IMR-90 (cell line): ENCODE results near the gene PRELP. TPM values are rescaled to one million over a fixed set of nuclear protein-coding genes. Genes with fewer than 3 reads are reported as not detected.

Source experiments
- ATAC-seq: fragments of 200-7000 bp; cut with Tn5 transposase; 2 replicates; pipeline ENCODE4 v1.9.1; 2020; ENCODE audit warnings: low read depth, mild to moderate bottlenecking, moderate library complexity
- BruUV-seq: library from RNA; stranded (reverse); fragments of 400-500 nt; replicated peaks from 2 replicates; lab custom pipeline; 2021; lab: Mats Ljungman, UMichigan
- CTCF ChIA-PET: fragments of 300-600 bp; formaldehyde crosslinking; extraction: SDS; loops from one replicate; lab custom pipeline; 2021; ENCODE audit warnings: antibody characterized with exemption; lab: Yijun Ruan, JAX
- POLR2A ChIA-PET: fragments of 300-600 bp; sonication (Branson Sonifier 250); formaldehyde crosslinking; loops from one replicate; lab custom pipeline; 2022; ENCODE audit warnings: antibody characterized with exemption; ENCODE audit not compliant: unreplicated experiment; lab: Charles Lee
- DNase-seq: peaks from one replicate; pipeline ENCODE4 v3.0.0; 2013
- H2AFZ ChIP-seq: replicated peaks from 2 replicates; pipeline ENCODE3; 2013; ENCODE audit warnings: low read length, mild to moderate bottlenecking; ENCODE audit not compliant: poor library complexity
- H2AK5ac ChIP-seq: 2 replicates; pipeline ENCODE4 v1.6.1; 2013; ENCODE audit warnings: low read depth, low read length, inconsistent platforms
- H2AK9ac ChIP-seq: replicated peaks from 2 replicates; pipeline ENCODE3; 2013; ENCODE audit warnings: mild to moderate bottlenecking, low read depth, low read length, moderate library complexity; ENCODE audit not compliant: poor library complexity
- H2BK120ac ChIP-seq: 2 replicates; pipeline ENCODE4 v1.6.1; 2013; ENCODE audit warnings: low read depth, low read length, inconsistent platforms
- H2BK15ac ChIP-seq: 3 replicates; pipeline ENCODE4 v1.6.1; 2013; ENCODE audit warnings: low read depth, low read length, inconsistent platforms
- H2BK20ac ChIP-seq: 2 replicates; pipeline ENCODE4 v1.6.1; 2013; ENCODE audit warnings: low read depth, mild to moderate bottlenecking, inconsistent platforms, low read length, moderate library complexity
- H2BK5ac ChIP-seq: 2 replicates; pipeline ENCODE4 v1.6.1; 2013; ENCODE audit warnings: mild to moderate bottlenecking, low read depth, low read length, inconsistent platforms; ENCODE audit not compliant: poor library complexity, severe bottlenecking
- H3K14ac ChIP-seq: replicated peaks from 2 replicates; pipeline ENCODE4 v1.6.1; 2013; ENCODE audit warnings: low read depth, low read length, inconsistent platforms
- H3K18ac ChIP-seq: 2 replicates; pipeline ENCODE4 v1.6.1; 2013; ENCODE audit warnings: low read depth, low read length, control low read depth
- H3K23ac ChIP-seq: 2 replicates; pipeline ENCODE4 v1.6.1; 2013; ENCODE audit warnings: low read depth, low read length, inconsistent platforms
- H3K27ac ChIP-seq: 2 replicates; pipeline ENCODE4 v1.5.1; 2013; ENCODE audit warnings: mild to moderate bottlenecking, control low read depth, low read length; ENCODE audit not compliant: insufficient read depth
- H3K27me3 ChIP-seq: 2 replicates; pipeline ENCODE4 v1.6.1; 2013; ENCODE audit warnings: low read length; ENCODE audit not compliant: control insufficient read depth, insufficient read depth
- H3K36me3 ChIP-seq: 2 replicates; pipeline ENCODE4 v1.6.1; 2013; ENCODE audit warnings: low read length, mixed read lengths; ENCODE audit not compliant: control insufficient read depth, insufficient read depth
- H3K4ac ChIP-seq: 2 replicates; pipeline ENCODE4 v1.6.1; 2013; ENCODE audit warnings: low read depth, low read length, inconsistent platforms
- H3K4me1 ChIP-seq: 2 replicates; pipeline ENCODE4 v1.6.1; 2013; ENCODE audit warnings: low read length, mixed read lengths; ENCODE audit not compliant: control insufficient read depth, insufficient read depth
- H3K4me2 ChIP-seq: 2 replicates; pipeline ENCODE4 v1.6.1; 2013; ENCODE audit warnings: low read depth, mild to moderate bottlenecking, control low read depth, low read length, moderate library complexity
- H3K4me3 ChIP-seq: 2 replicates; pipeline ENCODE4 v1.5.1; 2013; ENCODE audit warnings: low read depth, mild to moderate bottlenecking, control low read depth, low read length, moderate library complexity; ENCODE audit not compliant: insufficient read depth
- H3K56ac ChIP-seq: 2 replicates; pipeline ENCODE4 v1.6.1; 2013; ENCODE audit warnings: low read length, inconsistent platforms; ENCODE audit not compliant: insufficient read depth; ENCODE audit errors: extremely low read depth
- H3K79me1 ChIP-seq, 2 experiments: 2 replicates each; pipeline ENCODE4 v1.6.1; 2013; ENCODE audit warnings: low read length in 2 of 2, inconsistent platforms in 1 of 2, low read depth in 1 of 2
- H3K9ac ChIP-seq: 2 replicates; pipeline ENCODE4 v1.6.1; 2013; ENCODE audit warnings: low read depth, low read length, control low read depth
- H3K9me1 ChIP-seq: 2 replicates; pipeline ENCODE4 v1.6.1; 2013; ENCODE audit warnings: low read length, inconsistent platforms; ENCODE audit not compliant: insufficient read depth
- H3K9me3 ChIP-seq: 2 replicates; pipeline ENCODE4 v1.6.1; 2013; ENCODE audit warnings: low read length; ENCODE audit not compliant: control insufficient read depth, insufficient read depth
- H4K20me1 ChIP-seq: 2 replicates; pipeline ENCODE4 v1.6.1; 2013; ENCODE audit warnings: low read length, inconsistent platforms; ENCODE audit not compliant: insufficient read depth
- H4K5ac ChIP-seq: 2 replicates; pipeline ENCODE4 v1.6.1; 2013; ENCODE audit warnings: mild to moderate bottlenecking, low read depth, low read length, control low read depth
- H4K8ac ChIP-seq, 2 experiments: 2 replicates each; pipeline ENCODE4 v1.6.1; 2013; ENCODE audit warnings: low read depth in 2 of 2, low read length in 2 of 2, control low read depth in 1 of 2, inconsistent platforms in 1 of 2
- H4K91ac ChIP-seq: 2 replicates; pipeline ENCODE4 v1.6.1; 2013; ENCODE audit warnings: low read depth, low read length, inconsistent platforms; ENCODE audit not compliant: insufficient read depth
- CHD1 ChIP-seq: IDR thresholded peaks from 2 replicates; pipeline ENCODE4 v1.6.1; 2012; ENCODE audit warnings: low read depth, low read length, improper control_type of control experiment
- FOS ChIP-seq: fragments of 150-350 bp; IDR thresholded peaks from 2 replicates; pipeline ENCODE4 v1.6.1; 2016; ENCODE audit warnings: low read depth, low read length
- MAFK ChIP-seq: IDR thresholded peaks from 2 replicates; pipeline ENCODE4 v1.6.1; 2012; ENCODE audit warnings: low read depth, low read length, improper control_type of control experiment
- MAZ ChIP-seq: IDR thresholded peaks from 2 replicates; pipeline ENCODE4 v1.6.1; 2012; ENCODE audit warnings: low read depth, mild to moderate bottlenecking, low read length, improper control_type of control experiment, moderate library complexity, borderline replicate concordance
- POLR2A ChIP-seq: IDR thresholded peaks from 2 replicates; pipeline ENCODE4 v1.6.1; 2012; ENCODE audit warnings: mild to moderate bottlenecking, low read depth, low read length
- RAD21 ChIP-seq: IDR thresholded peaks from 2 replicates; pipeline ENCODE4 v1.6.1; 2012; ENCODE audit warnings: low read length, improper control_type of control experiment
- RCOR1 ChIP-seq: IDR thresholded peaks from 2 replicates; pipeline ENCODE4 v1.6.1; 2012; ENCODE audit warnings: mild to moderate bottlenecking, low read length, improper control_type of control experiment; ENCODE audit not compliant: insufficient replicate concordance
- RFX5 ChIP-seq: IDR thresholded peaks from 2 replicates; pipeline ENCODE4 v1.8.0; 2012; ENCODE audit warnings: low read depth, mild to moderate bottlenecking, low read length, moderate library complexity
- SMC3 ChIP-seq: fragments of 150-350 bp; IDR thresholded peaks from 2 replicates; pipeline ENCODE4 v1.6.1; 2016; ENCODE audit warnings: low read depth, mild to moderate bottlenecking, antibody characterized with exemption, low read length, moderate library complexity
- WGBS, 2 experiments: methylation state at CpG; one replicate each; pipeline versions ENCODE4 v1.1.5 to v1.1.7; 2013; ENCODE audit warnings: missing lambda C conversion rate in 2 of 2; ENCODE audit not compliant: insufficient read length in 1 of 2; ENCODE audit errors: extremely low coverage in 2 of 2; 5-methylcytosine and 5-hydroxymethylcytosine counted together
- dilution Hi-C: fragments of 300-500 bp; cut with HindIII; formaldehyde crosslinking; loops from one replicate; pipeline ENCODE4 v1.14.3; 2018; ENCODE audit warnings: low sequenced_read_pairs; ENCODE audit not compliant: unreplicated experiment
- in situ Hi-C: fragments of 300-500 bp; cut with MboI; formaldehyde crosslinking; loops from 3 replicates; pipeline ENCODE4 v1.14.3; 2019; ENCODE audit warnings: low sequenced_read_pairs, inconsistent platforms, mixed read lengths
- intact Hi-C: fragments of 100-400 bp; cut with micrococcal nuclease; formaldehyde crosslinking; loops from 2 replicates; pipeline ENCODE4 v1.10.0; 2022
- polyA plus RNA-seq, 3 experiments: library from polyadenylated mRNA; depleted of rRNA; stranded (reverse); fragments of >200 nt; gene quantifications; 2 replicates each; pipeline ENCODE4 v1.2.3, GENCODE V29; 2012; ENCODE audit warnings: low replicate concordance in 1 of 3
- total RNA-seq: library from RNA; depleted of rRNA; stranded (reverse); fragments of >200 nt; gene quantifications from 2 replicates; pipeline ENCODE4 v1.2.3, GENCODE V29; 2012
- TF ChIP-seq, protein P1 (sequence below): fragments of 150-350 bp; IDR thresholded peaks from 2 replicates; pipeline ENCODE4 v1.6.1; 2016; ENCODE audit warnings: low read depth, mild to moderate bottlenecking, low read length, moderate library complexity, borderline replicate concordance
- TF ChIP-seq, protein P2 (sequence below): conservative IDR thresholded peaks from 2 replicates; pipeline ENCODE4 v1.5.1; 2012; ENCODE audit warnings: mild to moderate bottlenecking, low read depth, low read length, improper control_type of control experiment
- TF ChIP-seq, protein P3 (sequence below): fragments of 150-350 bp; IDR thresholded peaks from 2 replicates; pipeline ENCODE4 v1.6.1; 2017; ENCODE audit warnings: mild to moderate bottlenecking, antibody characterized with exemption, low read length, low read depth

The PRELP gene
- total and polyA plus RNA-seq, 2 of the 4 experiments (the other 2 are of a cell fraction), result 0.56 TPM; not detected in 1

DNA sequence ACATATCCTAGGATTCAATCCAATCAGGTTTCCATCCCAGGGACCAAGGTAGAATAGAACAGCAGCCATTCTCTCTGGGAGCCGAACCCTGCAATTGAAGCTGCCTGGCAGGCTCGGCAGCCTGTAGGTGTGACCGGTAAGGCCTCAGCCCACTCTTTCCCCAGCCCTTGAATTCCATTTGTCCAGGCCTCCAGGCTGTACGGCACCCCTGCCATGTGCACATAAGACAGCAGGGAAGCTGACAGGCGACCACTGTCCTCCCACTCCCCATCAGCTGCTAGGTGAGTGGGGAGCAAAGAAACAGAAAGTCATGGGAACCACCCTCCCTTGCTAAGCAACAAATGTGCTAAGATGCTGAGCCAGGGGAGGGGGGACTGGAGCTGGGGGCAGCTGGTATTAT lies 41.3 kb downstream of the PRELP start:
- Histone ChIP-seq H4K20me1 (no peaks in the 10 kb centered on the region), H3K79me1 (peaks cover 3 to 25% of the 10 kb centered on the region in 2 experiments; a peak in 3 of 4 replicates), H2BK20ac (no peak overlapping the region), H2BK5ac (no peak overlapping the region), H3K9me3 (no peaks in the 10 kb centered on the region), H2BK120ac (peak overlapping the region; percentile 8; the same call in 1 of the 2 replicates), H2AK9ac (no peak overlapping the region), H3K4me3 (no peak overlapping the region), H4K8ac (no peak overlapping the region), H3K9ac (no peak overlapping the region), H3K14ac (no peak overlapping the region), H3K18ac (no peak overlapping the region), H3K56ac (no peak overlapping the region), H3K4me1 (peaks cover 32% of the 10 kb centered on the region), H3K9me1 (peaks cover 32% of the 10 kb centered on the region), H2BK15ac (no peak overlapping the region), H3K23ac (no peak overlapping the region), H2AFZ (no peak overlapping the region), H3K27me3 (no peaks in the 10 kb centered on the region), H3K27ac (no peak overlapping the region), H3K4me2 (no peak overlapping the region), H3K36me3 (no peaks in the 10 kb centered on the region), H3K4ac (no peak overlapping the region), H4K5ac (no peak overlapping the region), H4K91ac (no peak overlapping the region), H2AK5ac (peak overlapping the region; percentile 13; the same call in 1 of the 2 replicates)
- intact Hi-C loops, result no loop called here
- TF ChIP-seq RFX5 (no peak), POLR2A (no peak), MAZ (no peak), MAFK (no peak), SMC3 (no peak), CHD1 (no peak), FOS (no peak), RAD21 (no peak), RCOR1 (no peak)
- TF ChIP-seq, protein P1, sequence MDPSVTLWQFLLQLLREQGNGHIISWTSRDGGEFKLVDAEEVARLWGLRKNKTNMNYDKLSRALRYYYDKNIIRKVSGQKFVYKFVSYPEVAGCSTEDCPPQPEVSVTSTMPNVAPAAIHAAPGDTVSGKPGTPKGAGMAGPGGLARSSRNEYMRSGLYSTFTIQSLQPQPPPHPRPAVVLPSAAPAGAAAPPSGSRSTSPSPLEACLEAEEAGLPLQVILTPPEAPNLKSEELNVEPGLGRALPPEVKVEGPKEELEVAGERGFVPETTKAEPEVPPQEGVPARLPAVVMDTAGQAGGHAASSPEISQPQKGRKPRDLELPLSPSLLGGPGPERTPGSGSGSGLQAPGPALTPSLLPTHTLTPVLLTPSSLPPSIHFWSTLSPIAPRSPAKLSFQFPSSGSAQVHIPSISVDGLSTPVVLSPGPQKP, result no peak
- TF ChIP-seq, protein P2, sequence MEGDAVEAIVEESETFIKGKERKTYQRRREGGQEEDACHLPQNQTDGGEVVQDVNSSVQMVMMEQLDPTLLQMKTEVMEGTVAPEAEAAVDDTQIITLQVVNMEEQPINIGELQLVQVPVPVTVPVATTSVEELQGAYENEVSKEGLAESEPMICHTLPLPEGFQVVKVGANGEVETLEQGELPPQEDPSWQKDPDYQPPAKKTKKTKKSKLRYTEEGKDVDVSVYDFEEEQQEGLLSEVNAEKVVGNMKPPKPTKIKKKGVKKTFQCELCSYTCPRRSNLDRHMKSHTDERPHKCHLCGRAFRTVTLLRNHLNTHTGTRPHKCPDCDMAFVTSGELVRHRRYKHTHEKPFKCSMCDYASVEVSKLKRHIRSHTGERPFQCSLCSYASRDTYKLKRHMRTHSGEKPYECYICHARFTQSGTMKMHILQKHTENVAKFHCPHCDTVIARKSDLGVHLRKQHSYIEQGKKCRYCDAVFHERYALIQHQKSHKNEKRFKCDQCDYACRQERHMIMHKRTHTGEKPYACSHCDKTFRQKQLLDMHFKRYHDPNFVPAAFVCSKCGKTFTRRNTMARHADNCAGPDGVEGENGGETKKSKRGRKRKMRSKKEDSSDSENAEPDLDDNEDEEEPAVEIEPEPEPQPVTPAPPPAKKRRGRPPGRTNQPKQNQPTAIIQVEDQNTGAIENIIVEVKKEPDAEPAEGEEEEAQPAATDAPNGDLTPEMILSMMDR, result no peak
- TF ChIP-seq, protein P3, sequence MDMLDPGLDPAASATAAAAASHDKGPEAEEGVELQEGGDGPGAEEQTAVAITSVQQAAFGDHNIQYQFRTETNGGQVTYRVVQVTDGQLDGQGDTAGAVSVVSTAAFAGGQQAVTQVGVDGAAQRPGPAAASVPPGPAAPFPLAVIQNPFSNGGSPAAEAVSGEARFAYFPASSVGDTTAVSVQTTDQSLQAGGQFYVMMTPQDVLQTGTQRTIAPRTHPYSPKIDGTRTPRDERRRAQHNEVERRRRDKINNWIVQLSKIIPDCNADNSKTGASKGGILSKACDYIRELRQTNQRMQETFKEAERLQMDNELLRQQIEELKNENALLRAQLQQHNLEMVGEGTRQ, result no peak
- ATAC-seq (no peak), DNase-seq (no peak)
- ChIA-PET CTCF (interaction anchor here (0.6 kb wide), 1 partner anchor 11 kb away, joined by 3 read pairs; no protein-coding TSS in a partner anchor), POLR2A (no interaction called here)
- dilution Hi-C loops, result no loop called here
- in situ Hi-C loops, result no loop called here
- 47% methylated on average over 3 of the region's 5 CpGs; no CpG with 5 or more reads in 1 of the 2 experiments for WGBS, 2 experiments
- no TSS peak for BruUV-seq
